Dendritic cell treated with granulocyte-macrophage colony-stimulating factor and Interleukin-4, amounts not matched to agents 40 ng/mL and 50 ng/mL, for 4 days (primary cell): ENCODE measurements around the gene PDSS2.
"Not testable (repeated sequence)": the region's sequence is repeated elsewhere in the genome, so short reads cannot be mapped to it uniquely, and the experiment has no call there.

Experiments used
- H3K27ac Mint-ChIP-seq: one replicate; pipeline ENCODE4 v1.8.0; 2022; ENCODE audit warnings: mild to moderate bottlenecking, mixed read lengths
- H3K27me3 Mint-ChIP-seq: one replicate; pipeline ENCODE4 v1.8.0; 2022; ENCODE audit warnings: mild to moderate bottlenecking, mixed read lengths
- H3K36me3 Mint-ChIP-seq: one replicate; pipeline ENCODE4 v1.8.0; 2022; ENCODE audit warnings: low read depth, mixed read lengths
- H3K4me1 Mint-ChIP-seq: one replicate; pipeline ENCODE4 v1.8.0; 2022; ENCODE audit warnings: low read depth, mixed read lengths
- H3K4me3 Mint-ChIP-seq: one replicate; pipeline ENCODE4 v1.8.0; 2022; ENCODE audit warnings: mild to moderate bottlenecking, moderate library complexity, mixed read lengths
- H3K9me3 Mint-ChIP-seq: one replicate; pipeline ENCODE4 v1.8.0; 2022; ENCODE audit warnings: mixed read lengths
- intact Hi-C: fragments of 100-400 bp; cut with micrococcal nuclease; formaldehyde crosslinking; loops from one replicate; pipeline ENCODE4 v1.15.0; 2022

Gene PDSS2

GRCh38 chr6:107292715-107293271 lies 166.6 kb downstream of the PDSS2 start:
- no peak overlapping the region for H3K27ac Mint-ChIP-seq
- no peaks in the 10 kb centered on the region for H3K36me3 Mint-ChIP-seq
- H3K27me3 Mint-ChIP-seq, result no peaks in the 10 kb centered on the region
- no peak overlapping the region for H3K4me3 Mint-ChIP-seq
- H3K4me1 Mint-ChIP-seq, result peaks cover 5% of the 10 kb centered on the region
- no peaks in the 10 kb centered on the region for H3K9me3 Mint-ChIP-seq
- intact Hi-C loops, result no loop called here

DNA sequence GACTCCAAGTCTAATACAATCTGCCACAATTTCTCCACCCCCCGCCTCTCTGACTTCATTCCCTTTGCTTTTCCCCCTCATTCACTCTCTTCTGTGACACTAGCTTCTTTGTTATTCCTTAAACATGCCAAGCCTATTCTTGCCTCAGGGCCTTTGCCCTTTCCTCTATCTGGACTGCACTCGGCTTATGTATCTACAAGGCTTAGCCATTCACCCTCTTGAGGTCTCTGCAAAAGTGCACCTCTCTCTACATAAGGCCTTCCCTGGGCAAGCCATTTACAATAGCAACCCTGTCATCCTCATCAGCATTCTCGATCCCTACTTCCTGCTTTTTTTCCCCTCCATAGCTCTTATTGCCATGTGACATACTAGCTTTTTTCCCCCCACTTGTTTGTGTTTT lies 168.9 kb downstream of the PDSS2 start:
- H3K9me3 Mint-ChIP-seq, result no peaks in the 10 kb centered on the region
- peaks cover 5% of the 10 kb centered on the region for H3K4me1 Mint-ChIP-seq
- intact Hi-C loops, result no loop called here
- no peak overlapping the region for H3K27ac Mint-ChIP-seq
- no peaks in the 10 kb centered on the region for H3K27me3 Mint-ChIP-seq
- H3K36me3 Mint-ChIP-seq, result no peaks in the 10 kb centered on the region
- no peak overlapping the region for H3K4me3 Mint-ChIP-seq

GRCh38 chr6:107289258-107289657 lies 170.1 kb downstream of the PDSS2 start:
- H3K27me3 Mint-ChIP-seq, H3K9me3 Mint-ChIP-seq, intact Hi-C loops, H3K4me3 Mint-ChIP-seq, H3K4me1 Mint-ChIP-seq, H3K27ac Mint-ChIP-seq, H3K36me3 Mint-ChIP-seq: not testable (repeated sequence)

GRCh38 chr6:107285683-107286082 lies 173.7 kb downstream of the PDSS2 start:
- H3K4me1 Mint-ChIP-seq, H3K36me3 Mint-ChIP-seq, intact Hi-C loops, H3K9me3 Mint-ChIP-seq, H3K27me3 Mint-ChIP-seq, H3K4me3 Mint-ChIP-seq, H3K27ac Mint-ChIP-seq: not testable (repeated sequence)

GRCh38 chr6:107284805-107285204 lies 174.6 kb downstream of the PDSS2 start:
- Mint-ChIP-seq H3K36me3 (no peaks in the 10 kb centered on the region), H3K9me3 (no peaks in the 10 kb centered on the region), H3K27me3 (no peaks in the 10 kb centered on the region), H3K4me3 (no peak overlapping the region), H3K27ac (no peak overlapping the region), H3K4me1 (no peaks in the 10 kb centered on the region)
- intact Hi-C loops, result no loop called here

DNA sequence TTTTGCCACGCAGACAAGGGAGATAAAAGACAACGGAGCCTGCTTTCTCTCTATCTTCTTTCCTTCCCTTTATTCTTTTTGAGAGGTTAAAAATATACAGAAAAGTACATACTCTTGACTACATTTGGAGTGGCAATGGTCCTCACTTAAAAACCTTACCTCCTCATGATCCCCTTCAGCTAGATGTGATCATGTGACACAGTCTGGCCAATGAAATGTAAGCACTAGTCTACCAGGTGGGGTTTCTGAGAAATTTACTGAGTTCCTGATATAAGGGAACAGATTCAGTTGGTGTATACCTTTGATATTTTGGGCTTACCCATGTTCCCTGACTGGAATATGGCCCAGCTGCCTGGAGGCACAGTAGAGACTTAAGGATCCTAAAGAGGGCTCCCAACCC lies 178.6 kb downstream of the PDSS2 start:
- Mint-ChIP-seq H3K9me3 (no peaks in the 10 kb centered on the region), H3K4me1 (no peaks in the 10 kb centered on the region), H3K27ac (no peak overlapping the region), H3K36me3 (no peaks in the 10 kb centered on the region), H3K27me3 (no peaks in the 10 kb centered on the region), H3K4me3 (no peak overlapping the region)
- intact Hi-C loops, result no loop called here

GRCh38 chr6:107280001-107280400 lies 179.4 kb downstream of the PDSS2 start:
- H3K4me1 Mint-ChIP-seq, H3K9me3 Mint-ChIP-seq, H3K4me3 Mint-ChIP-seq, H3K27ac Mint-ChIP-seq, H3K36me3 Mint-ChIP-seq, H3K27me3 Mint-ChIP-seq, intact Hi-C loops: not testable (repeated sequence)

DNA sequence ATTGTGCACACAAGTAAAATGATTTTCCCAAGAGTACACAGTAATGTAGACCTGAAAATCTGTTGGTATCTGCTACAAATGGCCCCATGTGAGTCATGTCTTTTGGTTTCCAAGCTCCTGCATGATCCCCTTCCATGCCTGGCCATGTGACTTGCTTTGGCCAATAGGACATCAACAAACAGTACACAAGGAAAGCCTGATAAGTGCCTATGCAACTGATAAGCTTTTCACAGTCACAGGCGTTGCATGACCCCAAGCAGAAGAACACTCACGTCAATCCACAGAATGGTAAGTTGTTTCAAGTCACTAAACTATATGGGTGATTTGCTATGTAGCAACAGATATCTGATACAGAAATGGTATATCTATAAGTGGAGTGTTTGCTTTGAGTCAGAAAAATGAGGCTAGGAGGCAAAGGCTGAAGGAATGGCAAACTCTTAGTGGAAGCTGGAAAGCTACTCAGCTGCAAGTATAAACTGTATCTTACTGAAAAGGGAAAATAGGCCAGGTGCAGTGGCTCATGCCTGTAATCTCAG lies 184.0 kb downstream of the PDSS2 start:
- intact Hi-C loops, result no loop called here
- Mint-ChIP-seq H3K36me3 (no peaks in the 10 kb centered on the region), H3K27ac (no peak overlapping the region), H3K4me1 (no peaks in the 10 kb centered on the region), H3K4me3 (no peak overlapping the region), H3K27me3 (no peaks in the 10 kb centered on the region), H3K9me3 (no peaks in the 10 kb centered on the region)

GRCh38 chr6:107274288-107274687 lies 185.1 kb downstream of the PDSS2 start:
- Mint-ChIP-seq H3K4me3 (no peak overlapping the region), H3K27me3 (no peaks in the 10 kb centered on the region), H3K27ac (no peak overlapping the region), H3K36me3 (no peaks in the 10 kb centered on the region), H3K9me3 (no peaks in the 10 kb centered on the region), H3K4me1 (no peaks in the 10 kb centered on the region)
- intact Hi-C loops, result no loop called here

DNA sequence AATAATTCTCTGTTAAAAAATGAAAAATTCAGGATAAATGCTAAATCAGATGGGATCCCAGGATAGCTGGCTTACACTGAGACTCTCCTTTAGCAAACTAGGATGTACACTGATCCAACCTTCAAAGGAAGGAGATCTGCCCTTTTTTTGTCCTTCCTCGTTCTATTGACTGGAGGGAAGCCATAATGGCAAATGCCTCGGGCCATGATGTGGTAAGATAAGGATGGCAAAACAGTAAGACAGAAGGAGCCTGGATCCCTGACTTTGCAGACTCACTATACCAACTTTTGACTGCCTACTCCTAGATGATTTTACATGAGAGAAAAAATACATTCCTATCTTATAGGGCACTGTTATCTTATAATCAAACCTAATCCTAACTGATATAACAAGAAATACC lies 187.1 kb downstream of the PDSS2 start:
- H3K4me3 Mint-ChIP-seq, result no peak overlapping the region

DNA sequence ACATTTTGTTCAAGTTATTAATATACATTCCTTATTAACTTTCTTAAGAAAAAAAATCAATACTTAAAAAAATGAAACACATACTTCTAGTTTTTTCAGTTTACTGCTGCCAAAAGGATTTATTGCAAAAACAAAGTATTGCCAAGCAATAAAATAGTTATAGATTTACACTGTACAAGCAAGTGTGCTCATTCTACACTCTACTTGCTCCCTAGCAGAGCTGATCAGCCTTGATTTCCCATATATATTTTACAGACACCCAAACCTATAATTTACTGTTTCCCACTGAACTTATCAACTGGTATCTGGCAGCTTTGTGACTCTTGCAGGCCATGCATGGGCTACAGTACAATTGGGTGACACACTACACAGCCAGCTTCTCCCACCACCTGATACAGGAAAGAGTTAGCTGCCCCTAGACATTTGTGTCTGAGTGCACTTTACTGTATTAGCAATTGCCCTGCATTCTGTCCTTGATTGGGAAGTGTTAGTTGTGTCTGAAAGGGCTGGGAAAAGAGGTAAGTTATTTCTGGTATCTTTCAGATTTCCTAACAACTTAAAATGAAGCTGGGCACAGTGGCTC lies 188.1 kb downstream of the PDSS2 start:
- Mint-ChIP-seq H3K27me3 (no peaks in the 10 kb centered on the region), H3K27ac (no peak overlapping the region)

More for the DNA sequence above, 187.1 kb downstream of the PDSS2 start:
- H3K36me3 Mint-ChIP-seq, result no peaks in the 10 kb centered on the region
- intact Hi-C loops, result no loop called here
- H3K27me3 Mint-ChIP-seq, result no peaks in the 10 kb centered on the region
- H3K27ac Mint-ChIP-seq, result no peak overlapping the region
- no peaks in the 10 kb centered on the region for H3K9me3 Mint-ChIP-seq
- no peaks in the 10 kb centered on the region for H3K4me1 Mint-ChIP-seq

GRCh38 chr6:107267634-107268033 lies 191.7 kb downstream of the PDSS2 start:
- intact Hi-C loops, result no loop called here
- Mint-ChIP-seq H3K36me3 (no peaks in the 10 kb centered on the region), H3K27ac (no peak overlapping the region), H3K9me3 (no peaks in the 10 kb centered on the region), H3K4me3 (no peak overlapping the region), H3K4me1 (no peaks in the 10 kb centered on the region), H3K27me3 (no peaks in the 10 kb centered on the region)

More for the DNA sequence above, 188.1 kb downstream of the PDSS2 start:
- no peaks in the 10 kb centered on the region for H3K9me3 Mint-ChIP-seq
- H3K4me3 Mint-ChIP-seq, result no peak overlapping the region
- H3K4me1 Mint-ChIP-seq, result no peaks in the 10 kb centered on the region
- intact Hi-C loops, result no loop called here
- H3K36me3 Mint-ChIP-seq, result no peaks in the 10 kb centered on the region

GRCh38 chr6:107267006-107267405 lies 192.4 kb downstream of the PDSS2 start:
- H3K4me1 Mint-ChIP-seq, result no peaks in the 10 kb centered on the region
- H3K36me3 Mint-ChIP-seq, result peaks cover 5% of the 10 kb centered on the region
- H3K4me3 Mint-ChIP-seq, result no peak overlapping the region
- no peak overlapping the region for H3K27ac Mint-ChIP-seq
- H3K9me3 Mint-ChIP-seq, result no peaks in the 10 kb centered on the region
- no peaks in the 10 kb centered on the region for H3K27me3 Mint-ChIP-seq
- intact Hi-C loops, result no loop called here

DNA sequence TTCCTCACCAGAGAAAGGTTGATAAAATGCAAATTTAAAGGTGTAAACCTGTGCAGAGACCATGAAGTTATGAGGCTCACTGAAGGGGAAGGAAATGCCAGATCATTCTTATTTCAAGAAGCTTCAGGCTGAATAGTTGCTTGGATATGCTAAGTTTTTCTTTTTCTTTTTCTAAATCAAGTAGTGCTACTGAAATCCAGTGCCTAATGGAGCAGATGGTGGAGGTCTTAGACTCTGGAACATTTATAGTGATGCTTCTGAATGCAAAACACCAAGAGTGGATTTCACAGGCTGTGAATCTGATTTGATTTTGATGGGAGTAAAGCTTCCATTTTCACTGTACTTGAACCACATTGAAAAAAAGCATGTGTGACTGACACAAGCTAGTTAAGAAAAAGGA lies 192.8 kb downstream of the PDSS2 start:
- Mint-ChIP-seq H3K9me3 (no peaks in the 10 kb centered on the region), H3K36me3 (peaks cover 7% of the 10 kb centered on the region), H3K4me1 (no peaks in the 10 kb centered on the region), H3K27me3 (no peaks in the 10 kb centered on the region), H3K4me3 (no peak overlapping the region), H3K27ac (no peak overlapping the region)
- intact Hi-C loops, result no loop called here

GRCh38 chr6:107264357-107264840 lies 195.0 kb downstream of the PDSS2 start:
- no peaks in the 10 kb centered on the region for H3K27me3 Mint-ChIP-seq
- H3K36me3 Mint-ChIP-seq, result peaks cover 7% of the 10 kb centered on the region
- intact Hi-C loops, result no loop called here
- no peak overlapping the region for H3K27ac Mint-ChIP-seq
- H3K4me3 Mint-ChIP-seq, result no peak overlapping the region
- H3K9me3 Mint-ChIP-seq, result no peaks in the 10 kb centered on the region
- H3K4me1 Mint-ChIP-seq, result no peaks in the 10 kb centered on the region
